ENCODE measurements around the gene SPTAN1. TPM values are rescaled to one million over a fixed set of nuclear protein-coding genes. Genes with fewer than 3 reads are reported as not detected.

Gene SPTAN1
- total RNA-seq, 4 donors from 2014 or later: 223 to 390 (median 286) TPM

DNA sequence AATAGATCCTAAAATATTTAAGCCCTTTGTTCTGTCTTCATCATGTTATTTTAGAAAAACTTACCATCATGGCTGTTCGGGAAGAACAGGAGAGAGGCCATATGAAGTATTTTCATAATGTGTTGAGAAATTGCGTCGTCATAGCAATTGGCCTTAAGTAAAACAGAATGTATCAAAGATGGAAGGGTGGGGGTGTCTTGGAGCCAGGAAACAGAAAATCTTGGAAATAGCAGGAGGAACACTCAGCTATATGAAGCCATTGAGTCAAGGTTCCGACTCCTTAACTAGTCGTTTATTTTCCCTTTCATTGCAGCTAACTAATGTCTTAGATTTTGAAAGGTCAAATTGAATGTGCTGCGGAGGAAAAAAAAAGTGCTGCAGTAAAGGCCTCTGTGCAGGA is 1.3 kb downstream of the SPTAN1 start:
- Histone ChIP-seq H3K36me3 (no peaks in the 10 kb centered on the region), H3K4me1 (peaks cover 23 to 84% (median 43%) of the 10 kb centered on the region in 3 donors), H3K27ac (peak overlapping the region; percentile 88 to 100 (median 98)), H3K9me3 (no peaks in the 10 kb centered on the region), H3K4me3 (peak overlapping the region; percentile 65 to 87), H3K27me3 (no peaks in the 10 kb centered on the region)
- no peak for ATAC-seq
- TF ChIP-seq POLR2AphosphoS5 (IDR thresholded peaks at IDR 0.05): peak; percentile 59
- TF ChIP-seq, protein P1, sequence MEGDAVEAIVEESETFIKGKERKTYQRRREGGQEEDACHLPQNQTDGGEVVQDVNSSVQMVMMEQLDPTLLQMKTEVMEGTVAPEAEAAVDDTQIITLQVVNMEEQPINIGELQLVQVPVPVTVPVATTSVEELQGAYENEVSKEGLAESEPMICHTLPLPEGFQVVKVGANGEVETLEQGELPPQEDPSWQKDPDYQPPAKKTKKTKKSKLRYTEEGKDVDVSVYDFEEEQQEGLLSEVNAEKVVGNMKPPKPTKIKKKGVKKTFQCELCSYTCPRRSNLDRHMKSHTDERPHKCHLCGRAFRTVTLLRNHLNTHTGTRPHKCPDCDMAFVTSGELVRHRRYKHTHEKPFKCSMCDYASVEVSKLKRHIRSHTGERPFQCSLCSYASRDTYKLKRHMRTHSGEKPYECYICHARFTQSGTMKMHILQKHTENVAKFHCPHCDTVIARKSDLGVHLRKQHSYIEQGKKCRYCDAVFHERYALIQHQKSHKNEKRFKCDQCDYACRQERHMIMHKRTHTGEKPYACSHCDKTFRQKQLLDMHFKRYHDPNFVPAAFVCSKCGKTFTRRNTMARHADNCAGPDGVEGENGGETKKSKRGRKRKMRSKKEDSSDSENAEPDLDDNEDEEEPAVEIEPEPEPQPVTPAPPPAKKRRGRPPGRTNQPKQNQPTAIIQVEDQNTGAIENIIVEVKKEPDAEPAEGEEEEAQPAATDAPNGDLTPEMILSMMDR (IDR thresholded peaks at IDR 0.05): no peak
- no peak for TF ChIP-seq EP300 (IDR thresholded peaks at IDR 0.05)
- no peak for TF ChIP-seq POLR2A (IDR thresholded peaks at IDR 0.05)
- 0 to 5% methylated on average over 6 of the region's 6 CpGs for WGBS, 2 donors (ENCODE audit: low coverage in 1 of 2)

DNA sequence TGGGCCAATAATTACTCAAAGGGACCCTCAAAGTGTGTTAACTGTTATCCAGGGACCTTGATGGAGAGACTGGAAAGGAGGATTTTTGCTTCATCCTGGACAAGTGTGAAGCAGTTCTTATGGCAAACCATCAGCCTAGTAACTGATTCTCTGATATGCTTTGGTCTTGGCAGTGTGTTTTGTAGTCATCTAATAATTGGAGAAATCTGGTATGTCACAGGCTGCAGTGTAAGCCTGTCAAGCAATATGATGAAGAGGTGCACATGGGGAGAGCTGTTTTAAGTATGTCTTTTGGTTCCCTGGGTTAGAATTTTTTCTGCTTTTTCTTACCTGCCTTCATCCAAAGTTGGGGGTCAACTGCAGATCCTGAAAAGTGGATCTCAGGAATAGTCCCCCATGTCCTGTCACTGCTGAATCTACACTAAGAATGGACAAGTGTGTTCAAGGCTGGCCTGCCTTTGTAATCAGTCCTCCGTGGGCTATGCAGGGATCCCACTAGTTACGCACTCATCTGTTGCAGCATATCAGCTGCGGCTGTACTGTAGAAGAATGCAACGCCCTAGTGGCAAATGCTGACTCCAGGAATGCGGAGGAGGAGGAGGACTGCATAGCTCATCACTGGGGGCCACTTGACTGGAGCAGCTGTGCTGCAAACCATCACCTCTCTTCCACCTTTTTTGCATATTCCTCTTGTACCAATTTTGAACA is 1.9 kb downstream of the SPTAN1 start:
- Histone ChIP-seq H3K4me3 (peak overlapping the region; percentile 65 to 87), H3K36me3 (no peaks in the 10 kb centered on the region), H3K9me3 (no peaks in the 10 kb centered on the region), H3K27ac (peak overlapping the region; percentile 88 to 100 (median 98)), H3K27me3 (no peaks in the 10 kb centered on the region), H3K4me1 (peaks cover 27 to 84% (median 47%) of the 10 kb centered on the region in 3 donors)
- WGBS, 2 donors (ENCODE audit: low coverage in 1 of 2): 4 to 7% methylated on average over 2 to 4 of the region's 5 CpGs
- TF ChIP-seq POLR2A (IDR thresholded peaks at IDR 0.05): peak in 1 of 2 donors; percentile 42
- TF ChIP-seq, protein P1 (IDR thresholded peaks at IDR 0.05): peak in 1 of 4 experiments; percentile 5
- TF ChIP-seq POLR2AphosphoS5 (IDR thresholded peaks at IDR 0.05): peak; percentile 89
- no peak for TF ChIP-seq EP300 (IDR thresholded peaks at IDR 0.05)
- peak; percentile 54 for ATAC-seq

DNA sequence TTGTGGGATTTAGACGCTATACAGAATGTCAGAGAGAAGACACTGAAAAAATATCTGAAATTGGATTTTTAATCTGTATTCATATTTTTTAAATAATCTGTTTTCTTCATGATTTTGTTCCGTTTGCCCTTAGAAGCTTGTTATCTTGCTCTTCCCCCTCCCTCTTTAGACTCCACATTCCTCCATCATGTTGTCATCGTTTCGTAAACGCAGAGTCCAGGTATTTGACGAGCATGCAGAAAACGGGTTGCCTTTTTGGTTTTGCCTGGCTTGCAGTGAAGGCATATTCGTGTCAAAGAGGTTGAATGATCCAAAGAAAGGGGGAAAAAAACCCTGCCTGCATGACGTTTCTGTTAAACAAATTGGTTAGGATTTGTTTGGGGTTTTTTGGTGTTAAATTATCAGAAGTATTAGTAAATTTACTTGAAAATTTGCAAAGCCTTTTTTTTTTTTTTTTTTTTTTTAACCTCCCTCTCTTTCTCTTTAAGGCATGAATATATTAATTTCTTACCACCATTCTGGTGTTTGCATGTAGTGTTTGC is 2.9 kb downstream of the SPTAN1 start:
- Histone ChIP-seq H3K27ac (peak overlapping the region; percentile 88 to 100 (median 98)), H3K36me3 (no peaks in the 10 kb centered on the region), H3K27me3 (no peaks in the 10 kb centered on the region), H3K9me3 (no peaks in the 10 kb centered on the region), H3K4me3 (peak overlapping the region in 1 of 2 donors; percentile 87), H3K4me1 (peaks cover 27 to 84% (median 44%) of the 10 kb centered on the region in 3 donors)
- ATAC-seq: no peak
- TF ChIP-seq POLR2A (IDR thresholded peaks at IDR 0.05) (no peak), EP300 (IDR thresholded peaks at IDR 0.05) (no peak), POLR2AphosphoS5 (IDR thresholded peaks at IDR 0.05) (peak; percentile 67)
- WGBS, 2 donors (ENCODE audit: low coverage in 1 of 2): 4 to 14% methylated on average over 5 to 9 of the region's 9 CpGs

DNA sequence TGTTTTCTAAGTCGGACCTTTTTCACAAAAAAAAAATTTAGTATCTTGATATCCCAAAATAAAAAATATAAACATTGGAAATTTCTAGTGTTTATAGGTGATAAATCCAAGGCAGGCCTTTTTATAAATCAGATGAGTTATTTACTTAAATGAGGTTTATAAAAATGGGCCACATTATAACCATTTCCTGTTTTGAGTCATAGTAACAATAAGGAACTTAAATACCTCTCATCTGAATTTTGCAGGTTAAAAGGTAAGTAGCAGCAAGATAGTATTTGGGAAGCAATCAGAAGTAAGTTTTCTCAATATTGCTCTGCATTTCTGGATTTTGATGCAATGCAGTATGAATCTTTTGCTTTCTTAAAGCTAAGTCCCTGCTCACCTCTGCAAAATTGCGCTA is 3.9 kb downstream of the SPTAN1 start:
- Histone ChIP-seq H3K36me3 (no peaks in the 10 kb centered on the region), H3K27me3 (no peaks in the 10 kb centered on the region), H3K4me3 (no peak overlapping the region), H3K9me3 (no peaks in the 10 kb centered on the region), H3K27ac (peak overlapping the region in 1 of 4 donors; percentile 99), H3K4me1 (peaks cover 19 to 82% (median 33%) of the 10 kb centered on the region in 3 donors)
- ATAC-seq: no peak
- TF ChIP-seq EP300 (IDR thresholded peaks at IDR 0.05) (no peak), POLR2AphosphoS5 (IDR thresholded peaks at IDR 0.05) (no peak), POLR2A (IDR thresholded peaks at IDR 0.05) (no peak)
- TF ChIP-seq, protein P1 (IDR thresholded peaks at IDR 0.05): no peak
- WGBS, 2 donors (ENCODE audit: low coverage in 1 of 2): 80 to 89% methylated on average over 2 of the region's 2 CpGs

DNA sequence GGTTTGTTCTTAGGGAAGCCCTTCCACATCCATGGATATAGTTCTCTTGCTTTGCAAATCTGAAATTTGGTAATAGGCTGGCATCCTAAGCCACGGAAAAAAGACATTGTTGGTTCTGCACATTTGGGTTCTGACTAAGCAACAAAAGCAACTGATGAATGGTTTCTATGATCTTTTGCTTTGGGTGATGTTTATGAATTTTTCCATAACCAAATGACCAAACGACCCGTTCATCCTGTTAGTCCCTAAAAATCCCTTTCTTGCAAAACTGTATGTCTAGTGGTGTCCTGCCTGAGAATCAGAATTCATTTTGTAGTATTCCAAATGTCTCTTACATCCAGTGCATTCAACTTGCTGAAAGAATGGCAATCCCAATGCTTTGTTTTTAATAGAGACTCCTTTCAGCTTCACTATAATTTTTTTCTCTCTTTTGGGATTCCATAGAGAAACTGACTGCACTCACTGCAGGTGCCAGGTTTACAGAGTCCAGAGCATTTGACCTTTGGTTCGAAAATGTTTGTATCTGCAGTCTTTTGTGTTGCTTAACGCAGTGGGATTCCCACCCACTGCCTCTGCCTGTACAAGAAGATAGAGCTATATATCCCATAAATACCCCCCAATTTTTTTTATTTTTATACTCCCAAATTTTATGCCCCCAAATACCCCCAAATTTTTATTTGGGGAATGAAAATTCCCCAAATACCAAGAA is 4.7 kb downstream of the SPTAN1 start:
- Histone ChIP-seq H3K27ac (peak overlapping the region in 2 of 4 donors; percentile 76 to 99), H3K4me3 (no peak overlapping the region), H3K27me3 (no peaks in the 10 kb centered on the region), H3K9me3 (no peaks in the 10 kb centered on the region), H3K36me3 (peaks cover 0 to 1% of the 10 kb centered on the region in 2 donors), H3K4me1 (peaks cover 18 to 80% (median 29%) of the 10 kb centered on the region in 3 donors)
- TF ChIP-seq, protein P1 (IDR thresholded peaks at IDR 0.05): no peak
- TF ChIP-seq POLR2A (IDR thresholded peaks at IDR 0.05): no peak
- TF ChIP-seq POLR2AphosphoS5 (IDR thresholded peaks at IDR 0.05): no peak
- TF ChIP-seq EP300 (IDR thresholded peaks at IDR 0.05): no peak
- 42 to 44% methylated on average over 4 to 5 of the region's 5 CpGs for WGBS, 2 donors (ENCODE audit: low coverage in 1 of 2)
- no peak for ATAC-seq

All from gastroesophageal sphincter (tissue), 4 donors.